Measurements from ENCODE around the gene C1orf232. TPM values are rescaled to one million over a fixed set of nuclear protein-coding genes. Genes with fewer than 3 reads are reported as not detected.

The C1orf232 gene
- total RNA-seq, 1 donor from 2014 or later = not detected

DNA sequence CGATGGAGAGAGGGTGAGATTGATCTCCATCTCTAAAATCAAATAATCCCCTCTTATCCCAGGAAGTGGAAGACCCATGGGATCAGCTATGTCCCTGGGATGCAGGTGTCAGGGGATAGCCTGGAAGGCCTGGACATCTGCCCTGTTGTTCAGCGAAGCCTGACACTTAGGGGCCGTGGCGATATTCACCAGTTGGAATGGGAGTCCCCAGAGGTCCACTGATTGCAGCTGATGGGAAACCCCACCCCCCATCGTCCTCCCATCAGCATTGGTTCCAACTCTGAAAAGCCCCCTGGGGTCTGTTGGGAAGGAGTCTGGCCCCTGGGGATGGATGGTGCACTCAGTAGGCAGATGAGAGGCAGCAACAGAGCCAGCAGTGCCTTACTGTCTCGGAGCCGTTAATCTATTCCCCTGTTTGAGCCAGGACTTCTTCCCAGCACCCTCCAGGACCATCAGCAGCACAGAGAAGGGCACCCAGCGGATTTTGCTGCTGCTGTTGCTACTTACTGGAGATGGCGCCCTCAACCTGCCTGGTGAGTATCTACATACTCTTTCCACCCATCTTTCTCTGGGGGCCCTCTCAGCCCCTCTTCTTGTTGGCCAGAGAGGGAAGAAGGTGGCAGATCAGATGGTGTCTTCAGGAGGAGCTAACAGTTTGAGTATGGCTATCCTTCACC lies 35.0 kb upstream of the C1orf232 start:
- Mint-ChIP-seq H3K4me3 (ENCODE audit: low read depth) (no peak overlapping the region), H3K36me3 (ENCODE audit: insufficient read depth) (no peaks in the 10 kb centered on the region), H3K27me3 (peaks cover 45% of the 10 kb centered on the region), H3K4me1 (ENCODE audit: low read depth) (peaks cover 1% of the 10 kb centered on the region), H3K9me3 (ENCODE audit: low read depth) (no peaks in the 10 kb centered on the region), H3K27ac (no peak overlapping the region)
- no peak for TF ChIP-seq CTCF (IDR thresholded peaks at IDR 0.05; ENCODE audit: unreplicated experiment)
- DNase-seq (ENCODE audit: low spot score, unreplicated experiment) = no peak

DNA sequence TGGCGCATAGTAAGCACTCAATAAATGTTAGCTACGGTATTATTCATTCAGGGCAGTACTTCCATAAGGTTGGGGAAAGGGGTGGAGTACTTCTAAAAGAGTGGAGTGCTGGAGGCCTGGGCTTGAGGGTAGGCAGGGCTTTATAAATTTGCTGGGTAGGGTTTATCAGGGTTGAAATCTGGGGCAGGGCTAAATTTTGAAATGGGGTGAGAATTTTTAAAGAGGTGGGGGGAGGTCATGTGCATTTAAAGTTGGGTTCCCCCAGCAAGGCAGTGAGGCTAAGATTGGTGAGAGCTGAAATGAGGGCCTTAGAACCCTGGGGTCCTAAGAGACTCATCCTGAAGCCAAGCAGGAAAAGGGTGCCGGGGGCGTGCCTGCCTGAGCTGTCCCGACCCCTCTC lies 31.6 kb upstream of the C1orf232 start:
- no peak for TF ChIP-seq CTCF (IDR thresholded peaks at IDR 0.05; ENCODE audit: unreplicated experiment)
- peaks cover 1% of the 10 kb centered on the region for H3K4me1 Mint-ChIP-seq (ENCODE audit: low read depth)
- DNase-seq (ENCODE audit: low spot score, unreplicated experiment) = no peak
- no peak overlapping the region for H3K4me3 Mint-ChIP-seq (ENCODE audit: low read depth)
- H3K27me3 Mint-ChIP-seq = peaks cover 48% of the 10 kb centered on the region
- no peaks in the 10 kb centered on the region for H3K36me3 Mint-ChIP-seq (ENCODE audit: insufficient read depth)
- H3K9me3 Mint-ChIP-seq (ENCODE audit: low read depth) = no peaks in the 10 kb centered on the region
- no peak overlapping the region for H3K27ac Mint-ChIP-seq

GRCh38 chr1:26197813-26198212 lies 29.1 kb upstream of the C1orf232 start:
- H3K27ac Mint-ChIP-seq = no peak overlapping the region
- TF ChIP-seq CTCF (IDR thresholded peaks at IDR 0.05; ENCODE audit: unreplicated experiment) = no peak
- peaks cover 1% of the 10 kb centered on the region for H3K4me1 Mint-ChIP-seq (ENCODE audit: low read depth)
- H3K9me3 Mint-ChIP-seq (ENCODE audit: low read depth) = no peaks in the 10 kb centered on the region
- H3K36me3 Mint-ChIP-seq (ENCODE audit: insufficient read depth) = no peaks in the 10 kb centered on the region
- no peak overlapping the region for H3K4me3 Mint-ChIP-seq (ENCODE audit: low read depth)
- peaks cover 39% of the 10 kb centered on the region for H3K27me3 Mint-ChIP-seq
- no peak for DNase-seq (ENCODE audit: low spot score, unreplicated experiment)

GRCh38 chr1:26197301-26197700 lies 28.5 kb upstream of the C1orf232 start:
- Mint-ChIP-seq H3K27ac (no peak overlapping the region), H3K27me3 (peaks cover 34% of the 10 kb centered on the region), H3K9me3 (ENCODE audit: low read depth) (no peaks in the 10 kb centered on the region), H3K4me1 (ENCODE audit: low read depth) (peaks cover 1% of the 10 kb centered on the region), H3K4me3 (ENCODE audit: low read depth) (no peak overlapping the region), H3K36me3 (ENCODE audit: insufficient read depth) (no peaks in the 10 kb centered on the region)
- DNase-seq (ENCODE audit: low spot score, unreplicated experiment) = no peak
- TF ChIP-seq CTCF (IDR thresholded peaks at IDR 0.05; ENCODE audit: unreplicated experiment) = no peak

GRCh38 chr1:26195805-26196204 lies 27.0 kb upstream of the C1orf232 start:
- H3K27ac Mint-ChIP-seq = no peak overlapping the region
- no peaks in the 10 kb centered on the region for H3K36me3 Mint-ChIP-seq (ENCODE audit: insufficient read depth)
- no peak for TF ChIP-seq CTCF (IDR thresholded peaks at IDR 0.05; ENCODE audit: unreplicated experiment)
- no peaks in the 10 kb centered on the region for H3K9me3 Mint-ChIP-seq (ENCODE audit: low read depth)
- no peak for DNase-seq (ENCODE audit: low spot score, unreplicated experiment)
- no peak overlapping the region for H3K4me3 Mint-ChIP-seq (ENCODE audit: low read depth)
- peaks cover 22% of the 10 kb centered on the region for H3K27me3 Mint-ChIP-seq
- H3K4me1 Mint-ChIP-seq (ENCODE audit: low read depth) = no peaks in the 10 kb centered on the region

Measured in progenitor cell of endocrine pancreas (in vitro differentiated cells).